NCI-H446 treated with DMSO at 0.1 percent for 48 hours (cell line): Measurements from ENCODE around the gene KLK15.
A peak's percentile ranks its signal among the peaks of the same experiment; 100 is the strongest.
"Not testable (repeated sequence)": the region's sequence is repeated elsewhere in the genome, so short reads cannot be mapped to it uniquely, and the experiment has no call there.

Experiments
- DNase-seq: peaks from one replicate; lab custom pipeline; 2025; lab: John Stamatoyannopoulos, UW

The KLK15 gene

GRCh38 chr19:50820549-50821247, 12.7 kb downstream of the KLK15 start:
- no peak for DNase-seq

GRCh38 chr19:50820086-50820485, 13.3 kb downstream of the KLK15 start:
- DNase-seq, result no peak

- no peak for DNase-seq
Observed at GRCh38 chr19:50819636-50820035, 13.7 kb downstream of the KLK15 start.

- no peak for DNase-seq
Observed at GRCh38 chr19:50818859-50819472, 14.4 kb downstream of the KLK15 start.

GRCh38 chr19:50817941-50818858, 15.2 kb downstream of the KLK15 start:
- no peak for DNase-seq

- DNase-seq, result no peak
Observed at GRCh38 chr19:50815439-50815838, 17.9 kb downstream of the KLK15 start.

- DNase-seq, result no peak
Observed at GRCh38 chr19:50814883-50815282, 18.5 kb downstream of the KLK15 start.

GRCh38 chr19:50812474-50812873, 20.9 kb downstream of the KLK15 start:
- DNase-seq, result no peak

GRCh38 chr19:50811622-50812238, 21.6 kb downstream of the KLK15 start:
- not testable (repeated sequence) for DNase-seq

- no peak for DNase-seq
Observed at GRCh38 chr19:50808856-50809255, 24.5 kb downstream of the KLK15 start.

- peak; percentile 98 for DNase-seq
Observed at GRCh38 chr19:50804420-50805272, 28.7 kb downstream of the KLK15 start.

GRCh38 chr19:50803633-50804419, 29.5 kb downstream of the KLK15 start:
- DNase-seq, result peak; percentile 60

- no peak for DNase-seq
Observed at GRCh38 chr19:50801107-50801506, 32.3 kb downstream of the KLK15 start.

GRCh38 chr19:50799547-50799851, 33.9 kb downstream of the KLK15 start:
- DNase-seq, result no peak

- DNase-seq, result no peak
Observed at GRCh38 chr19:50798659-50799546, 34.5 kb downstream of the KLK15 start.

GRCh38 chr19:50797781-50798658, 35.4 kb downstream of the KLK15 start:
- no peak for DNase-seq

GRCh38 chr19:50797429-50797780, 36.0 kb downstream of the KLK15 start:
- no peak for DNase-seq

GRCh38 chr19:50796634-50797428, 36.5 kb downstream of the KLK15 start:
- DNase-seq, result no peak
